Activated CD4-positive, alpha-beta T cell treated with anti-CD3 and anti-CD28 coated beads for 24 hours (primary cell): Measurements from ENCODE around the gene PAAF1.

ENCODE experiments used
- DNase-seq, 2 donors: peaks; one replicate each; pipeline ENCODE4 v3.0.0-alpha.2; 2020; ENCODE audit warnings: low read depth in 2 of 2

Gene PAAF1

GRCh38 chr11:73972620-73973449 lies 96.0 kb downstream of the PAAF1 start:
- no peak for DNase-seq

- no peak for DNase-seq
Observed at GRCh38 chr11:73974604-73975478, 98.0 kb downstream of the PAAF1 start.

GRCh38 chr11:73975479-73975757 lies 98.6 kb downstream of the PAAF1 start:
- DNase-seq = no peak

GRCh38 chr11:73976451-73977151 lies 99.8 kb downstream of the PAAF1 start:
- DNase-seq = no peak

GRCh38 chr11:73977856-73978519 lies 101.2 kb downstream of the PAAF1 start:
- DNase-seq = no peak

- DNase-seq = no peak
Observed at GRCh38 chr11:73978576-73979086, 101.8 kb downstream of the PAAF1 start.

GRCh38 chr11:73980001-73980961 lies 103.5 kb downstream of the PAAF1 start:
- peak; percentile 43 to 49 for DNase-seq
